WTC11 (cell line): ENCODE results near the gene ZBTB7B. TPM values are rescaled to one million over a fixed set of nuclear protein-coding genes. Genes with fewer than 3 reads are reported as not detected.
A peak's percentile ranks its signal among the peaks of the same experiment; 100 is the strongest.

Experiments used
- ATAC-seq: fragments of 200-7000 bp; cut with Tn5 transposase; 2 replicates; pipeline ENCODE4 v1.10.0; 2021; ENCODE audit warnings: mild to moderate bottlenecking, moderate library complexity
- CTCF ChIA-PET: fragments of 300-600 bp; sonication (Branson Sonifier 250); formaldehyde crosslinking; loops from one replicate; lab custom pipeline; 2021; ENCODE audit warnings: antibody characterized with exemption; lab: Charles Lee
- POLR2A ChIA-PET: fragments of 350-600 bp; sonication (Branson Sonifier 250); formaldehyde crosslinking; loops from one replicate; lab custom pipeline; 2021; ENCODE audit warnings: antibody characterized with exemption; lab: Charles Lee
- DNase-seq: peaks from one replicate; pipeline ENCODE4 v3.0.0; 2021; ENCODE audit warnings: low spot score
- H3K27ac Mint-ChIP-seq: 2 replicates; pipeline ENCODE4 v1.8.0; 2021; ENCODE audit warnings: mixed read lengths
- H3K27me3 Mint-ChIP-seq: 2 replicates; pipeline ENCODE4 v1.8.0; 2021; ENCODE audit warnings: low read depth, mild to moderate bottlenecking, moderate library complexity, mixed read lengths
- H3K36me3 Mint-ChIP-seq: 2 replicates; pipeline ENCODE4 v1.8.0; 2021; ENCODE audit warnings: mixed read lengths
- H3K4me1 Mint-ChIP-seq: 2 replicates; pipeline ENCODE4 v1.8.0; 2022; ENCODE audit warnings: mixed read lengths
- H3K4me3 Mint-ChIP-seq: 2 replicates; pipeline ENCODE4 v1.8.0; 2021; ENCODE audit warnings: mild to moderate bottlenecking, moderate library complexity, mixed read lengths
- H3K9me3 Mint-ChIP-seq: 2 replicates; pipeline ENCODE4 v1.8.0; 2021; ENCODE audit warnings: mixed read lengths
- CBFB ChIP-seq: sonication (generic); formaldehyde crosslinking; IDR thresholded peaks from 2 replicates; pipeline ENCODE4 v1.8.1; 2022; ENCODE audit warnings: mild to moderate bottlenecking, low read depth, missing genetic modification reagents
- EMX1 ChIP-seq: fragments of 250-450 bp; sonication (Bioruptor Pico); IDR thresholded peaks from 2 replicates; pipeline ENCODE4 v1.8.0; 2021; ENCODE audit warnings: mild to moderate bottlenecking
- ETV6 ChIP-seq: sonication (generic); formaldehyde crosslinking; IDR thresholded peaks from 2 replicates; pipeline ENCODE4 v1.8.1; 2022; ENCODE audit warnings: mild to moderate bottlenecking, missing genetic modification reagents
- JAZF1 ChIP-seq: fragments of 250-450 bp; sonication (Bioruptor Pico); IDR thresholded peaks from 2 replicates; pipeline ENCODE4 v1.9.0; 2021; ENCODE audit warnings: moderate library complexity, mild to moderate bottlenecking, inconsistent platforms
- JUN ChIP-seq: sonication (generic); formaldehyde crosslinking; IDR thresholded peaks from 2 replicates; pipeline ENCODE4 v1.8.0; 2023; ENCODE audit warnings: mild to moderate bottlenecking, missing genetic modification reagents
- KAT7 ChIP-seq: sonication (generic); formaldehyde crosslinking; IDR thresholded peaks from 2 replicates; pipeline ENCODE4 v1.8.1; 2023; ENCODE audit warnings: missing genetic modification reagents, mild to moderate bottlenecking, borderline replicate concordance
- MYBL2 ChIP-seq: sonication (generic); formaldehyde crosslinking; IDR thresholded peaks from 2 replicates; pipeline ENCODE4 v1.8.1; 2023; ENCODE audit warnings: mild to moderate bottlenecking, moderate library complexity, missing genetic modification reagents
- NFYB ChIP-seq: sonication (generic); formaldehyde crosslinking; conservative IDR thresholded peaks from 2 replicates; pipeline ENCODE4 v1.8.0; 2022; ENCODE audit warnings: low read depth, missing genetic modification reagents
- SP1 ChIP-seq: sonication (generic); formaldehyde crosslinking; conservative IDR thresholded peaks from 2 replicates; pipeline ENCODE4 v1.8.1; 2022; ENCODE audit warnings: missing genetic modification reagents
- ZNF121 ChIP-seq: sonication (generic); formaldehyde crosslinking; IDR thresholded peaks from 2 replicates; pipeline ENCODE4 v1.8.0; 2023; ENCODE audit warnings: missing genetic modification reagents
- ZNF263 ChIP-seq: sonication (generic); formaldehyde crosslinking; IDR thresholded peaks from 2 replicates; pipeline ENCODE4 v1.8.1; 2022; ENCODE audit warnings: low read depth, mild to moderate bottlenecking, moderate library complexity, missing genetic modification reagents
- ZNF317 ChIP-seq: sonication (generic); formaldehyde crosslinking; IDR thresholded peaks from 2 replicates; pipeline ENCODE4 v1.8.1; 2023; ENCODE audit warnings: low read depth, mild to moderate bottlenecking, moderate library complexity, missing genetic modification reagents, borderline replicate concordance
- ZNF396 ChIP-seq: fragments of 250-450 bp; sonication (Bioruptor Pico); IDR thresholded peaks from 2 replicates; pipeline ENCODE4 v1.8.0; 2021; ENCODE audit warnings: mild to moderate bottlenecking, moderate library complexity, borderline replicate concordance
- ZNF423 ChIP-seq: fragments of 250-450 bp; sonication (Bioruptor Pico); IDR thresholded peaks from 2 replicates; pipeline ENCODE4 v2.1.2; 2022; ENCODE audit warnings: mild to moderate bottlenecking, moderate library complexity
- total RNA-seq: library from RNA; stranded (reverse); gene quantifications from 3 replicates; pipeline ENCODE4 v1.2.3, GENCODE V29; 2021
- TF ChIP-seq, protein P1 (sequence below): fragments of 250-450 bp; sonication (Bioruptor Pico); IDR thresholded peaks from 2 replicates; pipeline ENCODE4 v1.9.0; 2021; ENCODE audit warnings: mild to moderate bottlenecking
- TF ChIP-seq, protein P2 (sequence below): sonication (generic); formaldehyde crosslinking; IDR thresholded peaks from 2 replicates; pipeline ENCODE4 v1.8.0; 2022; ENCODE audit warnings: mild to moderate bottlenecking, missing genetic modification reagents
- TF ChIP-seq, protein P3 (sequence below): sonication (generic); formaldehyde crosslinking; IDR thresholded peaks from 2 replicates; pipeline ENCODE4 v1.8.1; 2023; ENCODE audit warnings: mild to moderate bottlenecking, moderate library complexity, missing genetic modification reagents
- TF ChIP-seq, protein P4 (sequence below): fragments of 250-450 bp; sonication (Bioruptor Pico); IDR thresholded peaks from 2 replicates; pipeline ENCODE4 v1.8.0; 2021; ENCODE audit warnings: mild to moderate bottlenecking
- TF ChIP-seq, protein P5 (sequence below): fragments of 250-450 bp; sonication (Bioruptor Pico); IDR thresholded peaks from 2 replicates; pipeline ENCODE4 v1.9.0; 2021; ENCODE audit warnings: moderate library complexity, mild to moderate bottlenecking, inconsistent platforms, borderline replicate concordance
- TF ChIP-seq, protein P6 (sequence below): sonication (generic); formaldehyde crosslinking; IDR thresholded peaks from 2 replicates; pipeline ENCODE4 v1.8.0; 2022; ENCODE audit warnings: mild to moderate bottlenecking, missing genetic modification reagents
- TF ChIP-seq, protein P7 (sequence below): sonication (generic); formaldehyde crosslinking; IDR thresholded peaks from 2 replicates; pipeline ENCODE4 v1.8.0; 2022; ENCODE audit warnings: mild to moderate bottlenecking, missing genetic modification reagents
- TF ChIP-seq, protein P8 (sequence below): sonication (generic); formaldehyde crosslinking; IDR thresholded peaks from 2 replicates; pipeline ENCODE4 v1.8.1; 2022; ENCODE audit warnings: low read depth, missing genetic modification reagents, borderline replicate concordance

The ZBTB7B gene
- total RNA-seq, 1 experiment from 2014 or later, result 29.8 TPM

DNA sequence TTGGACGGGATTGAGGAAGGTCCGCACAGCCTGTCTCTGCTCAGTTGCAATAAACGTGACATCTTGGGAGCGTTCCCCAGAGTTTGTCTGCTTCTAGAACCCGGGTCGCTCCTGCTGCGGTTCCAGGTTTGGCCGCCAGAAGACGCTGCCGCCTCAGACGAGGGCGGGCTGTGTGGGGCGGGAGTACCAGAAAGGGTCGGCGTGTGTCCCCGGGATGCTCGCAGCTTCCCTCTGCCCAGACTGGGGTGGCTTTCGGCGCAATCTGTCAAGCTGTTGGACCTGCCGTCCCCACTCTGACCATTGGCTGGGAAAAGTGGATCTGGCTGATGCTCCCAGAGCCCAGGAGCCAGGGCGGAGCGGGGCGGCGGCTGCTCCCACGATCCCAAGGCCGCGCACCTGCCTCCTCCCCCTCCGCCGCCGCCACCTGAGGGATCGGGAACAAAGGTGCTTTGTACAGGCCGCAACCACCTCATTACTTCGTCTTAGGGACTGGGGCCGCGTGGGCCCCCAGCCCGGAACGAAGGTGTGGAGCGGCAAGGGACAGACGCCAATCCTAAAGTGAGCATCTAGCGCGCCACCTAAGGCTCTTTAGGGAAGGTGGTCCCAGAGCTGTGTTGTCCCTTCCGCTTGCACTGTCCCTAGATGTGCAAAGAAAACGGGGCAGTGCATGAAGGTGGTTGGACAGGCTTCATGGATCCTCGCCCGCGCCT lies 60.3 kb downstream of the ZBTB7B start (continued):
- TF ChIP-seq, protein P1, sequence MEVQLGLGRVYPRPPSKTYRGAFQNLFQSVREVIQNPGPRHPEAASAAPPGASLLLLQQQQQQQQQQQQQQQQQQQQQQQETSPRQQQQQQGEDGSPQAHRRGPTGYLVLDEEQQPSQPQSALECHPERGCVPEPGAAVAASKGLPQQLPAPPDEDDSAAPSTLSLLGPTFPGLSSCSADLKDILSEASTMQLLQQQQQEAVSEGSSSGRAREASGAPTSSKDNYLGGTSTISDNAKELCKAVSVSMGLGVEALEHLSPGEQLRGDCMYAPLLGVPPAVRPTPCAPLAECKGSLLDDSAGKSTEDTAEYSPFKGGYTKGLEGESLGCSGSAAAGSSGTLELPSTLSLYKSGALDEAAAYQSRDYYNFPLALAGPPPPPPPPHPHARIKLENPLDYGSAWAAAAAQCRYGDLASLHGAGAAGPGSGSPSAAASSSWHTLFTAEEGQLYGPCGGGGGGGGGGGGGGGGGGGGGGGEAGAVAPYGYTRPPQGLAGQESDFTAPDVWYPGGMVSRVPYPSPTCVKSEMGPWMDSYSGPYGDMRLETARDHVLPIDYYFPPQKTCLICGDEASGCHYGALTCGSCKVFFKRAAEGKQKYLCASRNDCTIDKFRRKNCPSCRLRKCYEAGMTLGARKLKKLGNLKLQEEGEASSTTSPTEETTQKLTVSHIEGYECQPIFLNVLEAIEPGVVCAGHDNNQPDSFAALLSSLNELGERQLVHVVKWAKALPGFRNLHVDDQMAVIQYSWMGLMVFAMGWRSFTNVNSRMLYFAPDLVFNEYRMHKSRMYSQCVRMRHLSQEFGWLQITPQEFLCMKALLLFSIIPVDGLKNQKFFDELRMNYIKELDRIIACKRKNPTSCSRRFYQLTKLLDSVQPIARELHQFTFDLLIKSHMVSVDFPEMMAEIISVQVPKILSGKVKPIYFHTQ (CRISPR knock-in tag), result no peak
- TF ChIP-seq ZNF423 (CRISPR knock-in tag) (no peak), ZNF317 (CRISPR knock-in tag) (no peak), ZNF396 (no peak), ZNF121 (CRISPR knock-in tag) (no peak), JAZF1 (CRISPR knock-in tag) (no peak), SP1 (CRISPR knock-in tag) (peak; percentile 39; the same call in 1 of the 2 replicates)
- TF ChIP-seq, protein P2, sequence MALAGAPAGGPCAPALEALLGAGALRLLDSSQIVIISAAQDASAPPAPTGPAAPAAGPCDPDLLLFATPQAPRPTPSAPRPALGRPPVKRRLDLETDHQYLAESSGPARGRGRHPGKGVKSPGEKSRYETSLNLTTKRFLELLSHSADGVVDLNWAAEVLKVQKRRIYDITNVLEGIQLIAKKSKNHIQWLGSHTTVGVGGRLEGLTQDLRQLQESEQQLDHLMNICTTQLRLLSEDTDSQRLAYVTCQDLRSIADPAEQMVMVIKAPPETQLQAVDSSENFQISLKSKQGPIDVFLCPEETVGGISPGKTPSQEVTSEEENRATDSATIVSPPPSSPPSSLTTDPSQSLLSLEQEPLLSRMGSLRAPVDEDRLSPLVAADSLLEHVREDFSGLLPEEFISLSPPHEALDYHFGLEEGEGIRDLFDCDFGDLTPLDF, result no peak
- TF ChIP-seq, protein P3, sequence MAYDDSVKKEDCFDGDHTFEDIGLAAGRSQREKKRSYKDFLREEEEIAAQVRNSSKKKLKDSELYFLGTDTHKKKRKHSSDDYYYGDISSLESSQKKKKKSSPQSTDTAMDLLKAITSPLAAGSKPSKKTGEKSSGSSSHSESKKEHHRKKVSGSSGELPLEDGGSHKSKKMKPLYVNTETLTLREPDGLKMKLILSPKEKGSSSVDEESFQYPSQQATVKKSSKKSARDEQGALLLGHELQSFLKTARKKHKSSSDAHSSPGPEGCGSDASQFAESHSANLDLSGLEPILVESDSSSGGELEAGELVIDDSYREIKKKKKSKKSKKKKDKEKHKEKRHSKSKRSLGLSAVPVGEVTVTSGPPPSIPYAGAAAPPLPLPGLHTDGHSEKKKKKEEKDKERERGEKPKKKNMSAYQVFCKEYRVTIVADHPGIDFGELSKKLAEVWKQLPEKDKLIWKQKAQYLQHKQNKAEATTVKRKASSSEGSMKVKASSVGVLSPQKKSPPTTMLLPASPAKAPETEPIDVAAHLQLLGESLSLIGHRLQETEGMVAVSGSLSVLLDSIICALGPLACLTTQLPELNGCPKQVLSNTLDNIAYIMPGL (CRISPR knock-in tag), result 0 out of 2 replicates have a peak, but pooled peaks have one; percentile 64

DNA sequence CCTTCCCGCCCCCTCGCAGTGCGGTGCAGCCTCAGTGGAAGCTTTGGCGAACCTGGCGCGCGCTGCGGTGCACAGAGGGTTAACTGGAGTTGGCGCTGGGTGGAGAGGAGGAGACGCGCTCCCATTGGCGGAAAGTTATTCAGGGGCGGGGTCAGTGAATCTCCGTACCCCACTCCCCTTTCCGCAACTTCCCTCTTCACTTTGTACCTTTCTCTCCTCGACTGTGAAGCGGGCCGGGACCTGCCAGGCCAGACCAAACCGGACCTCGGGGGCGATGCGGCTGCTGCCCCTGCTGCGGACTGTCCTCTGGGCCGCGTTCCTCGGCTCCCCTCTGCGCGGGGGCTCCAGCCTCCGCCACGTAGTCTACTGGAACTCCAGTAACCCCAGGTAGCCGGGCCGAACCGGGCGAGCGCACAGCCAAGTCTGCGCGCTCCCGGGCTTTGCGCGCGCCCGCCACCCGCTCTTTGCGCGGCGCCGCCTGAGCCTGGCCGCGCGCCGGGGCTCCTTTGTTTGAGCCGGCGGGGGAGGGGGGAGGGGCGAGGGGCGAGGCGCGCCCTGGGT lies 61.0 kb downstream of the ZBTB7B start, which contains the start of gene EFNA4:
Gene EFNA4, plus strand, starts transcription at position 191 of the 561 bp plus-strand sequence. Its CDS starts 84 bp downstream, at position 275.
- Mint-ChIP-seq H3K36me3 (peaks cover 21% of the 10 kb centered on the region), H3K27ac (peak within 1 kb of the TSS; percentile 98), H3K4me3 (peak within 1 kb of the TSS; percentile 91), H3K27me3 (no peaks in the 10 kb centered on the region), H3K4me1 (peaks cover 19% of the 10 kb centered on the region), H3K9me3 (no peaks in the 10 kb centered on the region)
- ChIA-PET POLR2A (interaction anchor here (0.7 to 3.5 kb wide), 5 partner anchors 17 to 104 kb away, joined by 3 to 10 read pairs (median 3); no protein-coding TSS in a partner anchor), CTCF (interaction anchor here (0.6 to 8.3 kb wide), 17 partner anchors 13 to 496 kb away, joined by 3 to 176 read pairs (median 20); partner anchors contain the start of genes ADAM15, CHRNB2, CKS1B and EFNA3)
- peak; percentile 74 for ATAC-seq
- peak; percentile 93 for DNase-seq
- TF ChIP-seq, protein P4, sequence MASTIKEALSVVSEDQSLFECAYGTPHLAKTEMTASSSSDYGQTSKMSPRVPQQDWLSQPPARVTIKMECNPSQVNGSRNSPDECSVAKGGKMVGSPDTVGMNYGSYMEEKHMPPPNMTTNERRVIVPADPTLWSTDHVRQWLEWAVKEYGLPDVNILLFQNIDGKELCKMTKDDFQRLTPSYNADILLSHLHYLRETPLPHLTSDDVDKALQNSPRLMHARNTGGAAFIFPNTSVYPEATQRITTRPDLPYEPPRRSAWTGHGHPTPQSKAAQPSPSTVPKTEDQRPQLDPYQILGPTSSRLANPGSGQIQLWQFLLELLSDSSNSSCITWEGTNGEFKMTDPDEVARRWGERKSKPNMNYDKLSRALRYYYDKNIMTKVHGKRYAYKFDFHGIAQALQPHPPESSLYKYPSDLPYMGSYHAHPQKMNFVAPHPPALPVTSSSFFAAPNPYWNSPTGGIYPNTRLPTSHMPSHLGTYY (CRISPR knock-in tag), result no peak
- TF ChIP-seq MYBL2 (CRISPR knock-in tag) (no peak), ETV6 (CRISPR knock-in tag) (peak; percentile 92), NFYB (CRISPR knock-in tag) (peak; percentile 6; the same call in 1 of the 2 replicates), CBFB (CRISPR knock-in tag) (0 out of 2 replicates have a peak, but pooled peaks have one; percentile 51), KAT7 (CRISPR knock-in tag) (no peak), JUN (CRISPR knock-in tag) (no peak), ZNF263 (CRISPR knock-in tag) (no peak), SP1 (CRISPR knock-in tag) (peak; percentile 62), EMX1 (CRISPR knock-in tag) (0 out of 2 replicates have a peak, but pooled peaks have one; percentile 8)
- TF ChIP-seq, protein P5, sequence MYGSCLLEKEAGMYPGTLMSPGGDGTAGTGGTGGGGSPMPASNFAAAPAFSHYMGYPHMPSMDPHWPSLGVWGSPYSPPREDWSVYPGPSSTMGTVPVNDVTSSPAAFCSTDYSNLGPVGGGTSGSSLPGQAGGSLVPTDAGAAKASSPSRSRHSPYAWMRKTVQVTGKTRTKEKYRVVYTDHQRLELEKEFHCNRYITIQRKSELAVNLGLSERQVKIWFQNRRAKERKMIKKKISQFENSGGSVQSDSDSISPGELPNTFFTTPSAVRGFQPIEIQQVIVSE, result no peak
- TF ChIP-seq, protein P6, sequence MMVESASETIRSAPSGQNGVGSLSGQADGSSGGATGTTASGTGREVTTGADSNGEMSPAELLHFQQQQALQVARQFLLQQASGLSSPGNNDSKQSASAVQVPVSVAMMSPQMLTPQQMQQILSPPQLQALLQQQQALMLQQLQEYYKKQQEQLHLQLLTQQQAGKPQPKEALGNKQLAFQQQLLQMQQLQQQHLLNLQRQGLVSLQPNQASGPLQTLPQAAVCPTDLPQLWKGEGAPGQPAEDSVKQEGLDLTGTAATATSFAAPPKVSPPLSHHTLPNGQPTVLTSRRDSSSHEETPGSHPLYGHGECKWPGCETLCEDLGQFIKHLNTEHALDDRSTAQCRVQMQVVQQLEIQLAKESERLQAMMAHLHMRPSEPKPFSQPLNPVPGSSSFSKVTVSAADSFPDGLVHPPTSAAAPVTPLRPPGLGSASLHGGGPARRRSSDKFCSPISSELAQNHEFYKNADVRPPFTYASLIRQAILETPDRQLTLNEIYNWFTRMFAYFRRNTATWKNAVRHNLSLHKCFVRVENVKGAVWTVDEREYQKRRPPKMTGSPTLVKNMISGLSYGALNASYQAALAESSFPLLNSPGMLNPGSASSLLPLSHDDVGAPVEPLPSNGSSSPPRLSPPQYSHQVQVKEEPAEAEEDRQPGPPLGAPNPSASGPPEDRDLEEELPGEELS (CRISPR knock-in tag), result peak; percentile 82
- TF ChIP-seq, protein P7, sequence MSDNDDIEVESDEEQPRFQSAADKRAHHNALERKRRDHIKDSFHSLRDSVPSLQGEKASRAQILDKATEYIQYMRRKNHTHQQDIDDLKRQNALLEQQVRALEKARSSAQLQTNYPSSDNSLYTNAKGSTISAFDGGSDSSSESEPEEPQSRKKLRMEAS, result peak; percentile 18; the same call in 1 of the 2 replicates
- TF ChIP-seq, protein P8, sequence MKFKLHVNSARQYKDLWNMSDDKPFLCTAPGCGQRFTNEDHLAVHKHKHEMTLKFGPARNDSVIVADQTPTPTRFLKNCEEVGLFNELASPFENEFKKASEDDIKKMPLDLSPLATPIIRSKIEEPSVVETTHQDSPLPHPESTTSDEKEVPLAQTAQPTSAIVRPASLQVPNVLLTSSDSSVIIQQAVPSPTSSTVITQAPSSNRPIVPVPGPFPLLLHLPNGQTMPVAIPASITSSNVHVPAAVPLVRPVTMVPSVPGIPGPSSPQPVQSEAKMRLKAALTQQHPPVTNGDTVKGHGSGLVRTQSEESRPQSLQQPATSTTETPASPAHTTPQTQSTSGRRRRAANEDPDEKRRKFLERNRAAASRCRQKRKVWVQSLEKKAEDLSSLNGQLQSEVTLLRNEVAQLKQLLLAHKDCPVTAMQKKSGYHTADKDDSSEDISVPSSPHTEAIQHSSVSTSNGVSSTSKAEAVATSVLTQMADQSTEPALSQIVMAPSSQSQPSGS (CRISPR knock-in tag), result no peak
